ENCODE results near the gene GTF3A.

Gene GTF3A

DNA sequence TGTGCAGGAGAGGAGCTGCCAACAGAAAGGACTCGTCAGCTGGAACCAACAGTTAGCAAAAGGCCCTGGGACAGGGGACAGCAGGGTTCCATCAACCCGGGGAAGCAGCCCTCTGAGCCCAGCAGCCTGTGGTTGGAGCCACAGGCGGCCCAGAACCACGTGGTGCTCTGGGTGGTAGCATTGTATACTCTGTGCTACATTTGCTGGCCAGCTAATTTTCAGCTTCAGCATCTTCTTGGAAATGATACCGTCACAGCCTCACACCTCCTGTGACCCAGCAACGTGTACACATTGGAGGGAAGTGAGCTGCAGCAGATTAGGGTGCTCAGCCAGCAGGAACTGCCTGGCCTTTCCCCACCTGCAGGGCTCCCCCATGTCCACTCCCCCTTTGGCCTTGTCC is 39.1 kb downstream of the GTF3A start:
- H3K36me3 ChIP-seq (ENCODE audit: control insufficient read depth in 2 of 2, insufficient read depth in 1 of 2, low read length in 2 of 2) = no peaks in the 10 kb centered on the region
- no peaks in the 10 kb centered on the region for H3K4me1 ChIP-seq (ENCODE audit: control insufficient read depth, insufficient read depth, low read length)
- no peaks in the 10 kb centered on the region for H3K9me3 ChIP-seq (ENCODE audit: control insufficient read depth, insufficient read depth, low read depth, low read length)
- H3K27ac ChIP-seq (ENCODE audit: extremely low read depth, low read depth, low read length) = no peak overlapping the region
- TF ChIP-seq ZIC2 (tag by site-specific recombination; IDR thresholded peaks at IDR 0.05) (peak; percentile 22; the same call in 1 of the 2 replicates), ZNF211 (tag by site-specific recombination; IDR thresholded peaks at IDR 0.05; ENCODE audit: low read depth) (no peak)
- POLR2A ChIA-PET = no interaction called here
- CTCF ChIA-PET = interaction anchor here (0.5 to 0.6 kb wide), 2 partner anchors 201 to 363 kb away, joined by 3 to 4 read pairs; no protein-coding TSS in a partner anchor
- H3K4me3 ChIP-seq (ENCODE audit: low read depth, low read length) = no peak overlapping the region

DNA sequence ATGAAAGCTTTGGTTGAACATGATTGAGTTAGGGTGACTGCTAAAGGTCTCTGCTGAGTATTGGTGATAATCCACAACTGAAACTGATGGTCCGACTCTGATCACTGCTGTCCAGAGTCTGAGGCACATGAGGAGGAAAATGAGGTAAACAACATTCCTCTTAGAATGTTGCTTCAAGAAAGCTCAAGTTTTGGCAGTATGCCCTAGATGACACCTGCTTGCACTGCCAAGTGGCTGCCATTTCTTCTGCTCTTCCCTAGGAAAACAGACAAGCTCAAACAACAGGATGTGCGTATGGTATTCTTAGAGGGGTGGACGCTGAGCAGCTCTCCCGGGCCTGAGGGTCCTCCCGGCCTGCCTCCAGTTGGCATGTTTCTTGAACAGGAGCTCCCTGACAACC is 41.2 kb downstream of the GTF3A start:
- no peaks in the 10 kb centered on the region for H3K4me1 ChIP-seq (ENCODE audit: control insufficient read depth, insufficient read depth, low read length)
- POLR2A ChIA-PET = no interaction called here
- no peak overlapping the region for H3K27ac ChIP-seq (ENCODE audit: extremely low read depth, low read depth, low read length)
- H3K36me3 ChIP-seq (ENCODE audit: control insufficient read depth in 2 of 2, insufficient read depth in 1 of 2, low read length in 2 of 2) = no peaks in the 10 kb centered on the region
- TF ChIP-seq, protein P1, sequence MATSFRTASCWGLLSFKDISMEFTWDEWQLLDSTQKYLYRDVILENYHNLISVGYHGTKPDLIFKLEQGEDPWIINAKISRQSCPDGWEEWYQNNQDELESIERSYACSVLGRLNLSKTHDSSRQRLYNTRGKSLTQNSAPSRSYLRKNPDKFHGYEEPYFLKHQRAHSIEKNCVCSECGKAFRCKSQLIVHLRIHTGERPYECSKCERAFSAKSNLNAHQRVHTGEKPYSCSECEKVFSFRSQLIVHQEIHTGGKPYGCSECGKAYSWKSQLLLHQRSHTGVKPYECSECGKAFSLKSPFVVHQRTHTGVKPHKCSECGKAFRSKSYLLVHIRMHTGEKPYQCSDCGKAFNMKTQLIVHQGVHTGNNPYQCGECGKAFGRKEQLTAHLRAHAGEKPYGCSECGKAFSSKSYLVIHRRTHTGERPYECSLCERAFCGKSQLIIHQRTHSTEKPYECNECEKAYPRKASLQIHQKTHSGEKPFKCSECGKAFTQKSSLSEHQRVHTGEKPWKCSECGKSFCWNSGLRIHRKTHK (tag by site-specific recombination; IDR thresholded peaks at IDR 0.05) = no peak
- TF ChIP-seq ZBTB48 (tag by site-specific recombination; IDR thresholded peaks at IDR 0.05) (no peak), MYNN (tag by site-specific recombination; IDR thresholded peaks at IDR 0.05; ENCODE audit: borderline replicate concordance) (no peak), ZNF274 (IDR thresholded peaks at IDR 0.05; ENCODE audit: low read length) (no peak), ZNF274 (tag by site-specific recombination; IDR thresholded peaks at IDR 0.05; ENCODE audit: borderline replicate concordance) (no peak), ZNF670 (tag by site-specific recombination; IDR thresholded peaks at IDR 0.05; ENCODE audit: low read depth) (no peak), YY1 (tag by site-specific recombination; IDR thresholded peaks at IDR 0.05) (no peak), ZNF211 (tag by site-specific recombination; IDR thresholded peaks at IDR 0.05; ENCODE audit: low read depth) (no peak), ZNF354C (tag by site-specific recombination; IDR thresholded peaks at IDR 0.05; ENCODE audit: borderline replicate concordance, low read depth) (no peak), ZNF830 (tag by site-specific recombination; IDR thresholded peaks at IDR 0.05; ENCODE audit: low read depth) (no peak)
- TF ChIP-seq, protein P2, sequence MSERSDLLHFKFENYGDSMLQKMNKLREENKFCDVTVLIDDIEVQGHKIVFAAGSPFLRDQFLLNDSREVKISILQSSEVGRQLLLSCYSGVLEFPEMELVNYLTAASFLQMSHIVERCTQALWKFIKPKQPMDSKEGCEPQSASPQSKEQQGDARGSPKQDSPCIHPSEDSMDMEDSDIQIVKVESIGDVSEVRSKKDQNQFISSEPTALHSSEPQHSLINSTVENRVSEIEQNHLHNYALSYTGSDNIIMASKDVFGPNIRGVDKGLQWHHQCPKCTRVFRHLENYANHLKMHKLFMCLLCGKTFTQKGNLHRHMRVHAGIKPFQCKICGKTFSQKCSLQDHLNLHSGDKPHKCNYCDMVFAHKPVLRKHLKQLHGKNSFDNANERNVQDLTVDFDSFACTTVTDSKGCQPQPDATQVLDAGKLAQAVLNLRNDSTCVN (tag by site-specific recombination; optimal IDR thresholded peaks at IDR 0.05) = no peak
- CTCF ChIA-PET = interaction anchor here (1.3 kb wide), 1 partner anchor 361 kb away, joined by 6 read pairs; no protein-coding TSS in a partner anchor
- H3K4me3 ChIP-seq (ENCODE audit: low read depth, low read length) = no peak overlapping the region
- no peaks in the 10 kb centered on the region for H3K9me3 ChIP-seq (ENCODE audit: control insufficient read depth, insufficient read depth, low read depth, low read length)

DNA sequence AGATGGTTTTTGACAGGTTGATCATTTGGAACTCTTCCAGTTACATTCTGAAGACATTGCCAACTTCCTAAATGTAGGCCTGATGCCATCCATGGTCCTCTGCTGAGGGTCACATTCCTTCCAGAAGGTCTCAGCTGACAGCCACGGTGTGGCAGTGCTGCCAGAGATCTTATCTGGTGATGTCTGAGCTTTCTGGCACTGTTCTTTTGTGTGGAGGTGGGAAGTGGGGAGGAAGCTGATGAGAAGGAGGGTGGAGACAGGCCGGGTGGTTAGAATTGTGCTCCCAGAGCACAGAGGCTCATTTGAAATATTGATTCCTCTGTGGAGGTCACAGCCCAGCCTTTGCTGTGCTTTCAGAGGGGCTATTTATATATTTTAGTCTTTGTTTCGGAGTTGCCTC is 42.1 kb downstream of the GTF3A start:
- ChIA-PET POLR2A (no interaction called here), CTCF (interaction anchor here (0.9 to 1.3 kb wide), 3 partner anchors 16 to 517 kb away, joined by 3 to 6 read pairs (median 3); no protein-coding TSS in a partner anchor)
- no peak for TF ChIP-seq ZNF391 (tag by site-specific recombination; IDR thresholded peaks at IDR 0.05; ENCODE audit: borderline replicate concordance, low read depth)
- peak; percentile 39; the same call in 1 of the 2 replicates for TF ChIP-seq ZFHX2 (tag by site-specific recombination; conservative IDR thresholded peaks at IDR 0.05)
- peak; percentile 30; the same call in 1 of the 2 replicates for TF ChIP-seq FEZF1 (tag by site-specific recombination; IDR thresholded peaks at IDR 0.05)
- no peaks in the 10 kb centered on the region for H3K4me1 ChIP-seq (ENCODE audit: control insufficient read depth, insufficient read depth, low read length)
- no peaks in the 10 kb centered on the region for H3K9me3 ChIP-seq (ENCODE audit: control insufficient read depth, insufficient read depth, low read depth, low read length)
- H3K27ac ChIP-seq (ENCODE audit: extremely low read depth, low read depth, low read length) = no peak overlapping the region
- H3K36me3 ChIP-seq (ENCODE audit: control insufficient read depth in 2 of 2, insufficient read depth in 1 of 2, low read length in 2 of 2) = no peaks in the 10 kb centered on the region
- no peak overlapping the region for H3K4me3 ChIP-seq (ENCODE audit: low read depth, low read length)
